Panc1 (cell line): Measurements from ENCODE around the gene CHST13. TPM values are rescaled to one million over a fixed set of nuclear protein-coding genes. Genes with fewer than 3 reads are reported as not detected.

Experiments used
- ATAC-seq: fragments of 200-7000 bp; cut with Tn5 transposase; 2 replicates; pipeline ENCODE4 v1.9.1; 2020; ENCODE audit warnings: mild to moderate bottlenecking, moderate library complexity
- BruUV-seq: library from RNA; stranded (reverse); fragments of 400-500 nt; replicated peaks from 2 replicates; lab custom pipeline; 2021; lab: Mats Ljungman, UMichigan
- CTCF ChIA-PET: fragments of 300-600 bp; sonication (Branson Sonifier 250); formaldehyde crosslinking; loops from one replicate; lab custom pipeline; 2022; ENCODE audit warnings: antibody characterized with exemption; lab: Charles Lee
- POLR2A ChIA-PET: fragments of 300-600 bp; sonication (Branson Sonifier 250); formaldehyde crosslinking; loops from one replicate; lab custom pipeline; 2022; ENCODE audit warnings: antibody characterized with exemption; lab: Charles Lee
- DNase-seq: peaks from one replicate; pipeline ENCODE4 v3.0.0-alpha.2; 2010; ENCODE audit warnings: low read depth, low spot score
- H3K27ac ChIP-seq: 2 replicates; pipeline ENCODE4 v1.5.1; 2011; ENCODE audit warnings: mild to moderate bottlenecking, low read length, inconsistent platforms
- H3K27me3 ChIP-seq: fragments of 200-500 bp; sonication (Bioruptor generic); 2 replicates; pipeline ENCODE4 v1.6.0; 2014; ENCODE audit warnings: low read length, inconsistent platforms; ENCODE audit not compliant: control insufficient read depth, insufficient read depth
- H3K36me3 ChIP-seq: fragments of 200-500 bp; sonication (Bioruptor generic); 2 replicates; pipeline ENCODE4 v1.5.1; 2014; ENCODE audit warnings: inconsistent platforms, mild to moderate bottlenecking, low read length, moderate library complexity; ENCODE audit not compliant: control insufficient read depth, insufficient read depth
- H3K4me1 ChIP-seq: 2 replicates; pipeline ENCODE4 v1.5.1; 2011; ENCODE audit warnings: inconsistent platforms, mild to moderate bottlenecking, low read length, moderate library complexity; ENCODE audit not compliant: control insufficient read depth, insufficient read depth
- H3K4me3 ChIP-seq, 2 experiments: 2 replicates each; pipeline ENCODE4 v1.5.1; 2011 to 2012; ENCODE audit warnings: low read depth in 2 of 2, low read length in 2 of 2, mild to moderate bottlenecking in 2 of 2, inconsistent platforms in 1 of 2, moderate library complexity in 1 of 2
- H3K9me3 ChIP-seq: fragments of 200-500 bp; sonication (Bioruptor generic); 2 replicates; pipeline ENCODE4 v1.5.1; 2014; ENCODE audit warnings: low read depth, mild to moderate bottlenecking, inconsistent platforms, low read length, moderate library complexity; ENCODE audit not compliant: control insufficient read depth, insufficient read depth
- CTCF ChIP-seq: fragments of 450-650 bp; IDR thresholded peaks from 2 replicates; pipeline ENCODE4 v1.5.1; 2017; ENCODE audit warnings: mild to moderate bottlenecking
- POLR2AphosphoS5 ChIP-seq: IDR thresholded peaks from 2 replicates; pipeline ENCODE4 v1.6.1; 2012; ENCODE audit warnings: mild to moderate bottlenecking, low read depth, low read length, moderate library complexity
- REST ChIP-seq, 2 experiments: IDR thresholded peaks; 2 replicates each; pipeline ENCODE4 v1.6.1; 2011 to 2012; ENCODE audit warnings: low read depth in 2 of 2, control low read depth in 1 of 2, low read length in 1 of 2, mild to moderate bottlenecking in 1 of 2, moderate library complexity in 1 of 2; ENCODE audit not compliant: insufficient read depth in 1 of 2
- SIN3A ChIP-seq: IDR thresholded peaks from 2 replicates; pipeline ENCODE4 v1.6.1; 2012; ENCODE audit warnings: low read depth, mild to moderate bottlenecking, low read length, moderate library complexity, borderline replicate concordance; ENCODE audit not compliant: insufficient read depth
- TCF7L2 ChIP-seq: IDR thresholded peaks from 2 replicates; pipeline ENCODE4 v1.6.1; 2011; ENCODE audit warnings: mild to moderate bottlenecking, low read depth, low read length, inconsistent platforms
- in situ Hi-C: cut with HindIII; loops from 2 replicates; pipeline ENCODE4 v1.10.0; 2016; ENCODE audit warnings: low sequenced_read_pairs, low pct_unique_long_range_greater_than_20kb
- intact Hi-C: fragments of 100-400 bp; cut with micrococcal nuclease; formaldehyde crosslinking; loops from one replicate; pipeline ENCODE4 v1.10.0; 2022; ENCODE audit not compliant: unreplicated experiment
- total RNA-seq: library from RNA; stranded (reverse); gene quantifications from one replicate; pipeline ENCODE4 v1.2.1, GENCODE V29; 2021; ENCODE audit not compliant: unreplicated experiment

Gene CHST13
- total RNA-seq, 1 experiment from 2014 or later: 0.64 TPM

- TF ChIP-seq TCF7L2 (no peak), POLR2AphosphoS5 (no peak), SIN3A (no peak), REST (IDR thresholded peaks at IDR 0.05; ENCODE audit: insufficient read depth in 1 of 2, low read depth in 2 of 2, low read length in 1 of 2) (no peak), CTCF (no peak)
- no peak for ATAC-seq
- ChIA-PET CTCF (no interaction called here), POLR2A (no interaction called here)
- Histone ChIP-seq H3K36me3 (no peaks in the 10 kb centered on the region), H3K9me3 (no peaks in the 10 kb centered on the region), H3K4me3 (no peak overlapping the region), H3K27ac (no peak overlapping the region), H3K4me1 (no peaks in the 10 kb centered on the region), H3K27me3 (peaks cover 10% of the 10 kb centered on the region)
- DNase-seq: no peak
- no TSS peak for BruUV-seq
- intact Hi-C loops (no loop called here), in situ Hi-C loops (no loop called here)
Measured at GRCh38 chr3:126508564-126508964, 15.4 kb upstream of the CHST13 start.

GRCh38 chr3:126509597-126510307 lies 14.2 kb upstream of the CHST13 start:
- no TSS peak for BruUV-seq
- in situ Hi-C loops (no loop called here), intact Hi-C loops (no loop called here)
- TF ChIP-seq POLR2AphosphoS5 (no peak), REST (IDR thresholded peaks at IDR 0.05; ENCODE audit: insufficient read depth in 1 of 2, low read depth in 2 of 2, low read length in 1 of 2) (no peak), SIN3A (no peak)
- ChIA-PET POLR2A (no interaction called here), CTCF (no interaction called here)
- Histone ChIP-seq H3K4me3 (no peak overlapping the region), H3K4me1 (no peaks in the 10 kb centered on the region), H3K27me3 (peaks cover 5% of the 10 kb centered on the region; the same call in 1 of the 2 replicates), H3K27ac (no peak overlapping the region), H3K9me3 (no peaks in the 10 kb centered on the region), H3K36me3 (no peaks in the 10 kb centered on the region)
- DNase-seq: no peak
- ATAC-seq: no peak
